ENCODE measurements around the gene KLF4. TPM values are rescaled to one million over a fixed set of nuclear protein-coding genes. Genes with fewer than 3 reads are reported as not detected.

The KLF4 gene
- polyA plus RNA-seq, 1 donor (not counting 4 experiments of a cell fraction or from before 2014, with no cell fraction given): 37.1 TPM

DNA sequence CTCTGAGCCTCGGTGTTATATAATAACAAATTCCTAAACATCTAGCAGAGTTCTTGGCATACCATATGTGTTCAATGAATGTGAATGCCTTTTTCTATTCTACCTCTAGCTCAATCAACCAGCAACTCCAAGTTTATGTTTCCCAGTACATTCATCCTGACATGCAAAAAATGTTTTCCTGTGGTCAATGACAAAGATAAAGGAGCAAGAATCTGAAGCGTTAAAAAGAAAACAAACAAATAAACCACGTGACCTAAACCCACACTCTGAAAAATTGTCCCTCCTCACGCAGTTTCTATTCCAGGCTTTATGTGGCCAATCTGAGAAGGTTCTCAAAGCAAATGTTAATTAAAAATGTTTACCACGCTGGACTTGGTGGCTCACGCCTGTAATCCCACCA lies 18.0 kb downstream of the KLF4 start:
- no peak for FAIRE-seq
- Histone ChIP-seq H3K27ac (ENCODE audit: control insufficient read depth, insufficient read depth, low read length) (no peak overlapping the region), H4K20me1 (ENCODE audit: control insufficient read depth, extremely low read depth, insufficient read depth, low read length) (no peaks in the 10 kb centered on the region), H3K79me2 (ENCODE audit: control insufficient read depth, insufficient read depth, low read length) (no peaks in the 10 kb centered on the region), H3K4me2 (ENCODE audit: control insufficient read depth, extremely low read depth, insufficient read depth, low read depth, low read length) (no peak overlapping the region), H3K9ac (ENCODE audit: control insufficient read depth, extremely low read depth, insufficient read depth, low read length) (no peak overlapping the region), H3K4me1 (ENCODE audit: control insufficient read depth, extremely low read depth, insufficient read depth, low read length) (no peaks in the 10 kb centered on the region), H3K36me3 (ENCODE audit: control insufficient read depth in 2 of 2, extremely low read depth in 1 of 2, insufficient read depth in 2 of 2, low read length in 2 of 2) (no peaks in the 10 kb centered on the region), H3K4me3 (ENCODE audit: control insufficient read depth in 2 of 3, extremely low read depth in 1 of 3, insufficient read depth in 2 of 3, low read depth in 1 of 3, low read length in 3 of 3) (no peak overlapping the region), H3K27me3 (ENCODE audit: control insufficient read depth, extremely low read depth, insufficient read depth, low read length) (no peaks in the 10 kb centered on the region), H2AFZ (ENCODE audit: control insufficient read depth, low read length) (no peak overlapping the region), H3K9me3 (ENCODE audit: control insufficient read depth, low read depth, low read length) (no peaks in the 10 kb centered on the region), H3K9me1 (ENCODE audit: control insufficient read depth, extremely low read depth, insufficient read depth, low read length) (no peaks in the 10 kb centered on the region)
- DNase-seq (ENCODE audit: low read depth, low spot score): no peak
- dilution Hi-C loops (cut with MboI; ENCODE audit: extremely low pct_ligation_motif_present, low sequenced_read_pairs): no loop called here
- TF ChIP-seq EZH2 (IDR thresholded peaks at IDR 0.05; ENCODE audit: low read length): no peak
- TF ChIP-seq, protein P1, sequence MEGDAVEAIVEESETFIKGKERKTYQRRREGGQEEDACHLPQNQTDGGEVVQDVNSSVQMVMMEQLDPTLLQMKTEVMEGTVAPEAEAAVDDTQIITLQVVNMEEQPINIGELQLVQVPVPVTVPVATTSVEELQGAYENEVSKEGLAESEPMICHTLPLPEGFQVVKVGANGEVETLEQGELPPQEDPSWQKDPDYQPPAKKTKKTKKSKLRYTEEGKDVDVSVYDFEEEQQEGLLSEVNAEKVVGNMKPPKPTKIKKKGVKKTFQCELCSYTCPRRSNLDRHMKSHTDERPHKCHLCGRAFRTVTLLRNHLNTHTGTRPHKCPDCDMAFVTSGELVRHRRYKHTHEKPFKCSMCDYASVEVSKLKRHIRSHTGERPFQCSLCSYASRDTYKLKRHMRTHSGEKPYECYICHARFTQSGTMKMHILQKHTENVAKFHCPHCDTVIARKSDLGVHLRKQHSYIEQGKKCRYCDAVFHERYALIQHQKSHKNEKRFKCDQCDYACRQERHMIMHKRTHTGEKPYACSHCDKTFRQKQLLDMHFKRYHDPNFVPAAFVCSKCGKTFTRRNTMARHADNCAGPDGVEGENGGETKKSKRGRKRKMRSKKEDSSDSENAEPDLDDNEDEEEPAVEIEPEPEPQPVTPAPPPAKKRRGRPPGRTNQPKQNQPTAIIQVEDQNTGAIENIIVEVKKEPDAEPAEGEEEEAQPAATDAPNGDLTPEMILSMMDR (optimal IDR thresholded peaks at IDR 0.05 in 1 of 3, IDR thresholded peaks at IDR 0.05 in 1 of 3, conservative IDR thresholded peaks at IDR 0.05 in 1 of 3; ENCODE audit: extremely low read depth in 1 of 3, insufficient read depth in 2 of 3, low read length in 3 of 3): no peak

DNA sequence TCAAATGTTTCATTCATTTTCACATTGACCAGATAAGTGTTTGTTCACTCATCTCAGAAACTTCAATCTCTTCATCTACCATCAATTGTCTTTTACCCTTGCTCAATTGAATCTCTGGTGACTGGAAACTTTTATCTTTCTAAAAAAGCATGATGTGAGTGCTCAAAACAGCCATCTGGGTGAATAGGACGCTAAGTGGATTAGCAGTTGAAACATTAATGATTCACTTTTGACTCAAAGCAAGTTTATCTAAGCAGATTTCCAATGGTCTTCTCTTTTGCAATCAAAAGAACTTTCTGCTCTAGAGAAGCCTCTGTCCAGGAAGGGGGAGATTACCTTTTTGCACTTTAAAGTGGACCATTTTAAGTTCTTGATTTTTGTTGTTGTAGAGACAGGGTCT lies 22.2 kb downstream of the KLF4 start:
- Histone ChIP-seq H3K9me3 (ENCODE audit: control insufficient read depth, low read depth, low read length) (no peaks in the 10 kb centered on the region), H3K79me2 (ENCODE audit: control insufficient read depth, insufficient read depth, low read length) (no peaks in the 10 kb centered on the region), H3K27ac (ENCODE audit: control insufficient read depth, insufficient read depth, low read length) (no peak overlapping the region), H3K9me1 (ENCODE audit: control insufficient read depth, extremely low read depth, insufficient read depth, low read length) (no peaks in the 10 kb centered on the region), H3K36me3 (ENCODE audit: control insufficient read depth in 2 of 2, extremely low read depth in 1 of 2, insufficient read depth in 2 of 2, low read length in 2 of 2) (no peaks in the 10 kb centered on the region), H3K9ac (ENCODE audit: control insufficient read depth, extremely low read depth, insufficient read depth, low read length) (no peak overlapping the region), H4K20me1 (ENCODE audit: control insufficient read depth, extremely low read depth, insufficient read depth, low read length) (no peaks in the 10 kb centered on the region), H3K4me2 (ENCODE audit: control insufficient read depth, extremely low read depth, insufficient read depth, low read depth, low read length) (no peak overlapping the region), H3K27me3 (ENCODE audit: control insufficient read depth, extremely low read depth, insufficient read depth, low read length) (no peaks in the 10 kb centered on the region), H2AFZ (ENCODE audit: control insufficient read depth, low read length) (no peak overlapping the region), H3K4me3 (ENCODE audit: control insufficient read depth in 2 of 3, extremely low read depth in 1 of 3, insufficient read depth in 2 of 3, low read depth in 1 of 3, low read length in 3 of 3) (no peak overlapping the region), H3K4me1 (ENCODE audit: control insufficient read depth, extremely low read depth, insufficient read depth, low read length) (peaks cover 6% of the 10 kb centered on the region)
- FAIRE-seq (no peak), DNase-seq (ENCODE audit: low read depth, low spot score) (no peak)
- dilution Hi-C loops (cut with MboI; ENCODE audit: extremely low pct_ligation_motif_present, low sequenced_read_pairs): no loop called here
- TF ChIP-seq EZH2 (IDR thresholded peaks at IDR 0.05; ENCODE audit: low read length): no peak
- TF ChIP-seq, protein P1 (optimal IDR thresholded peaks at IDR 0.05 in 1 of 3, IDR thresholded peaks at IDR 0.05 in 1 of 3, conservative IDR thresholded peaks at IDR 0.05 in 1 of 3; ENCODE audit: extremely low read depth in 1 of 3, insufficient read depth in 2 of 3, low read length in 3 of 3): no peak

Measured in keratinocyte (primary cell).